Sigmoid colon (tissue), 7 donors: ENCODE results near the gene VIT. TPM values are rescaled to one million over a fixed set of nuclear protein-coding genes. Genes with fewer than 3 reads are reported as not detected.

ENCODE experiments used
- DNase-seq: peaks from one replicate; pipeline ENCODE4 v3.0.0-alpha.2; 2019
- H3K27ac ChIP-seq, 4 donors: fragments of 200-600 bp; sonication (generic); one replicate each; pipeline ENCODE4 v1.5.1; 2016 to 2019; ENCODE audit warnings: mild to moderate bottlenecking in 1 of 4
- H3K27me3 ChIP-seq, 3 donors: fragments of 200-600 bp; sonication (generic); one replicate each; pipeline ENCODE4 v1.5.1; 2019; ENCODE audit warnings: mild to moderate bottlenecking in 1 of 3
- H3K36me3 ChIP-seq, 4 donors: fragments of 200-600 bp; sonication (generic); one replicate each; pipeline ENCODE4 v1.5.1; 2016 to 2019
- H3K4me1 ChIP-seq, 4 donors: fragments of 200-600 bp; sonication (generic); one replicate each; pipeline ENCODE4 v1.5.1; 2017 to 2019
- H3K4me3 ChIP-seq, 4 donors: fragments of 200-600 bp; sonication (generic); one replicate each; pipeline ENCODE4 v1.5.1; 2017 to 2019; ENCODE audit warnings: mild to moderate bottlenecking in 2 of 4, moderate library complexity in 1 of 4
- H3K9me3 ChIP-seq, 4 donors: fragments of 200-600 bp in 3 of 4; sonication (generic) in 3 of 4; one replicate each; pipeline versions ENCODE4 v1.5.1 to v1.6.1; 2013 to 2019
- EP300 ChIP-seq, 4 donors: sonication (generic); formaldehyde crosslinking; IDR thresholded peaks; one replicate each; pipeline ENCODE4 v1.6.1; 2017; ENCODE audit warnings: antibody characterized with exemption in 4 of 4
- POLR2A ChIP-seq, 2 donors: fragments of 450-650 bp; IDR thresholded peaks; one replicate each; pipeline ENCODE4 v1.6.1; 2016; ENCODE audit warnings: antibody characterized with exemption in 2 of 2, mild to moderate bottlenecking in 2 of 2, moderate library complexity in 2 of 2
- POLR2AphosphoS5 ChIP-seq, 4 donors: sonication (generic); formaldehyde crosslinking; IDR thresholded peaks; one replicate each; pipeline ENCODE4 v1.6.1; 2017; ENCODE audit warnings: antibody characterized with exemption in 4 of 4
- WGBS, 2 donors: extraction: QIAGEN DNeasy Blood & Tissue Kit; methylation state at CpG; one replicate each; pipeline ENCODE4 v1.1.7; 2013; 5-methylcytosine and 5-hydroxymethylcytosine counted together
- intact Hi-C: fragments of 100-400 bp; cut with DNase I; formaldehyde crosslinking; loops from one replicate; pipeline ENCODE4 v1.15.1; 2023
- polyA plus RNA-seq, 3 donors: library from polyadenylated mRNA; stranded (reverse); fragments of 200-250 nt; gene quantifications; one replicate each; pipeline ENCODE4 v1.2.3, GENCODE V29; 2013
- total RNA-seq, 4 donors: library from RNA; depleted of rRNA; stranded (reverse); fragments of >200 nt; gene quantifications; one replicate each; pipeline ENCODE4 v1.1.0, GENCODE V29; 2016
- TF ChIP-seq, protein P1 (sequence below), 4 experiments: fragments of 450-650 bp in 3 of 4; fragments of 200-600 bp in 1 of 4; IDR thresholded peaks; one replicate each; pipeline ENCODE4 v1.5.1; 2016 to 2019; ENCODE audit warnings: antibody characterized with exemption in 4 of 4, mild to moderate bottlenecking in 3 of 4, moderate library complexity in 2 of 4
- donor health status: healthy with polysubstance abuse.
- donor health status: Bipolar disorder and iron deficiency.
- donor health status: healthy.

Gene VIT
- total and polyA plus RNA-seq, 7 donors, result 1.1 to 16.5 (median 9.6) TPM; not detected in 1

DNA sequence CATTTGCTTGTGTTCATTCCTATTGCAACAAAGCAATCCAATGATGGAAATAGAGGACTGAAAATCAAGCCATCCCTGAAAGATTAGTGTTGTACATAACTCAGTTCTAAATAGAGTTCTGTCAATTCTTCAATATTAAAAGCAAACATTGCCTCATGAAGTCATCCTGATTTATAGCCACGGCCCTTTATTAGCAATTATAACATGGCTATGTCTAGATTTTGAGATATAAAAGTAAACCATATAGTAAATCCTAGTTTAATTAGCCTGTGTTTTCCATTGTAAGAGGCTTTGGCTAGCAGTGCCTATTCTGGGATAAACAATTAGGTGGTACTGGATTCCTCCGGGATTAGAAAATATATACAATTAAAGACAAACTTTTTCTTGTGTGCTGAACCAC is 33.2 kb upstream of the VIT start:
- intact Hi-C loops, result loop anchor here (5.0 kb wide), 1 partner anchor 151 kb away; no protein-coding TSS in a partner anchor
- peaks cover 0 to 6% (median 5%) of the 10 kb centered on the region in 4 donors for H3K4me1 ChIP-seq
- TF ChIP-seq POLR2A (IDR thresholded peaks at IDR 0.05), result no peak
- no peak for TF ChIP-seq POLR2AphosphoS5 (IDR thresholded peaks at IDR 0.05)
- TF ChIP-seq, protein P1, sequence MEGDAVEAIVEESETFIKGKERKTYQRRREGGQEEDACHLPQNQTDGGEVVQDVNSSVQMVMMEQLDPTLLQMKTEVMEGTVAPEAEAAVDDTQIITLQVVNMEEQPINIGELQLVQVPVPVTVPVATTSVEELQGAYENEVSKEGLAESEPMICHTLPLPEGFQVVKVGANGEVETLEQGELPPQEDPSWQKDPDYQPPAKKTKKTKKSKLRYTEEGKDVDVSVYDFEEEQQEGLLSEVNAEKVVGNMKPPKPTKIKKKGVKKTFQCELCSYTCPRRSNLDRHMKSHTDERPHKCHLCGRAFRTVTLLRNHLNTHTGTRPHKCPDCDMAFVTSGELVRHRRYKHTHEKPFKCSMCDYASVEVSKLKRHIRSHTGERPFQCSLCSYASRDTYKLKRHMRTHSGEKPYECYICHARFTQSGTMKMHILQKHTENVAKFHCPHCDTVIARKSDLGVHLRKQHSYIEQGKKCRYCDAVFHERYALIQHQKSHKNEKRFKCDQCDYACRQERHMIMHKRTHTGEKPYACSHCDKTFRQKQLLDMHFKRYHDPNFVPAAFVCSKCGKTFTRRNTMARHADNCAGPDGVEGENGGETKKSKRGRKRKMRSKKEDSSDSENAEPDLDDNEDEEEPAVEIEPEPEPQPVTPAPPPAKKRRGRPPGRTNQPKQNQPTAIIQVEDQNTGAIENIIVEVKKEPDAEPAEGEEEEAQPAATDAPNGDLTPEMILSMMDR (IDR thresholded peaks at IDR 0.05), result no peak
- no peak for TF ChIP-seq EP300 (IDR thresholded peaks at IDR 0.05)
- H3K27me3 ChIP-seq, result no peaks in the 10 kb centered on the region
- no peak for DNase-seq
- H3K4me3 ChIP-seq, result no peak overlapping the region
- H3K36me3 ChIP-seq, result no peaks in the 10 kb centered on the region
- H3K27ac ChIP-seq, result no peak overlapping the region
- no peaks in the 10 kb centered on the region for H3K9me3 ChIP-seq
- WGBS, 2 donors, result 59 to 72% methylated on average over 2 of the region's 2 CpGs

DNA sequence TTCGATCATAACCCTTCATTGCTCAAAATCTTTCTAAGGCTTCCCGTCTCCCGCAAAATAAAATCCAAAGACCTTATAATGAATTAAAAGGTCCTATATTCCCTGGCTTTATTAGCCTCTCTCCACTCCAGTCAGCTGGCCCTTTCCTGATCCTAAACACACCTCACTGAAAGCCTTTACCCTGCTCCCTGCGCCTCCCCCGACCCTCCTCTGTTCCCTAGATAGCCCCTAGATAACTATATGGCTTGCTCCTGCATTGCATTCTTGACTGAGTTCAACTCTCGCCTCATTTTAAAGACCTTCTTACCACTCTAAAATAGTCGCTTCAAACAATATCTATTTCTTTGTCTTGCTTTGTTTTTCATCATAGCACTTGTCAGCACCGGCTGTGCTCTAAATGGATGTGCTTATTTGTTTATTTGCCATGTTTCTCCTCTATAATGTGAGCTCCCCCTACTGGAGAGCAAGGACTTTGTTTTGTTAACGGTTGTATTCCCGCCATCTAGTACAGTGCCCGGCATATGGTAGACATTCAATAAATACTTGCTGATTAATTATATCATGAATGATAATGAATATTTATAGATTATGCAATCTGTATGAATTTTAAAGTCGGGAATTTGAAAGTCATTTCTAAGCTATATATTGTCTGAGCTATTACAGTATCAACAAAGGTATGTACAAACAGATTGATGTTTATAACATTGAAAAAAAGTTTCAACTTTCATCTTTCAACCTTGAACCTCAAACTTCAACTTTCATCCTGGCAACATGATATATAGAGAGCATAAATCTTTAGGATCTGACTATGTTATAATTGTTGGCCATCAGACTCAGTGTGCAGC is 32.4 kb upstream of the VIT start:
- no peak for DNase-seq
- intact Hi-C loops, result loop anchor here (1.0 to 5.0 kb wide), 2 partner anchors 152 to 312 kb away; no protein-coding TSS in a partner anchor
- Histone ChIP-seq H3K36me3 (no peaks in the 10 kb centered on the region), H3K27ac (no peak overlapping the region), H3K9me3 (no peaks in the 10 kb centered on the region), H3K4me1 (peaks cover 0 to 6% (median 5%) of the 10 kb centered on the region in 4 donors), H3K4me3 (no peak overlapping the region), H3K27me3 (no peaks in the 10 kb centered on the region)
- TF ChIP-seq, protein P1 (IDR thresholded peaks at IDR 0.05), result peak; percentile 28 to 68 (median 60)
- TF ChIP-seq POLR2AphosphoS5 (IDR thresholded peaks at IDR 0.05), result no peak
- WGBS, 2 donors, result 37 to 41% methylated on average over 12 of the region's 12 CpGs

DNA sequence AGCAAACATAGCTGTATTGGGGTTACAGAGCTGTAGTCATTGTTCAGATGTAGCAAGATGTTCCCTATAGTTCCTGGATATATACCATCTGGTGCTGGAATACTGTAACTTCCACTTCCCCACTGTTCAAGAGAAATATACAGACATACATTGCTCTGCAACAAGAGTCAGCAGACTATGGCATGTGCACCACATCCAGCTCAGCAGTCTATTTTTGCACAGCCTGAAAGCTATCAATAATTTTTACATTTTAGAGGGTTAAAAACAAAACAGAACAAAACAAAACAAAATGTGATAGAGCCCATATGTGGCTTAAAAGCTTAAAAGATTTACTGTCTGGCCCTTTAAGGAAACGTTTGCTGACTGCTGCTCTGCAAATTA is 31.8 kb upstream of the VIT start:
- TF ChIP-seq POLR2AphosphoS5 (IDR thresholded peaks at IDR 0.05), result no peak
- no peak for TF ChIP-seq POLR2A (IDR thresholded peaks at IDR 0.05)
- TF ChIP-seq, protein P1 (IDR thresholded peaks at IDR 0.05), result no peak
- TF ChIP-seq EP300 (IDR thresholded peaks at IDR 0.05), result no peak
- DNase-seq, result no peak
- 28 to 49% methylated on average over 1 of the region's 1 CpG for WGBS, 2 donors
- Histone ChIP-seq H3K36me3 (no peaks in the 10 kb centered on the region), H3K27me3 (no peaks in the 10 kb centered on the region), H3K4me1 (peaks cover 0 to 6% (median 4%) of the 10 kb centered on the region in 4 donors), H3K27ac (no peak overlapping the region), H3K4me3 (no peak overlapping the region), H3K9me3 (no peaks in the 10 kb centered on the region)
- intact Hi-C loops, result loop anchor here (1.0 to 5.0 kb wide), 2 partner anchors 152 to 312 kb away; no protein-coding TSS in a partner anchor

DNA sequence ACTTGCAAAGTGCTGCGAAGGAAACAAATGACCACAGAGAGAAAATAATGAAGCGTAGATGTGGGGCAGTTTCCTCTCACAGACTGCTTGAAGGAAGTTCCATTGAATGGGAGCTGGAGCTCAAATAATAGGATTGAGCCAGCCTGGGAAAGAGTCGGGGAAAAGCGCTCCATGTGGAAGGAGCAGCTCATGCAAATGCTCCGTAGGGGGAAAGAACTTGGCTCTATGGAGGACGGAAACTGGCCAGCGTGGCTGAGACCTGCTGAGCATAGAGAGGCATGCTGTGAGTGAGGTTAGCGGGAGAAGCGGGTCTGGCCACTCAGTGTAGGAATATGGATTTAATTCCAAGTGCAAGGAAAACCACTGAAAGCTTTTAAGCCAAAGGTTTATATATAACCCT is 28.6 kb upstream of the VIT start:
- H3K27me3 ChIP-seq, result no peaks in the 10 kb centered on the region
- intact Hi-C loops, result no loop called here

More for the DNA sequence above, 28.6 kb upstream of the VIT start:
- Histone ChIP-seq H3K4me3 (no peak overlapping the region), H3K9me3 (no peaks in the 10 kb centered on the region), H3K4me1 (peaks cover 0 to 6% (median 0%) of the 10 kb centered on the region in 4 donors), H3K27ac (no peak overlapping the region), H3K36me3 (no peaks in the 10 kb centered on the region)
- TF ChIP-seq POLR2A (IDR thresholded peaks at IDR 0.05) (no peak), POLR2AphosphoS5 (IDR thresholded peaks at IDR 0.05) (no peak), EP300 (IDR thresholded peaks at IDR 0.05) (no peak)
- TF ChIP-seq, protein P1 (IDR thresholded peaks at IDR 0.05), result no peak
- DNase-seq, result no peak
- 88 to 95% methylated on average over 9 of the region's 9 CpGs for WGBS, 2 donors
